AG04450 (cell line): ENCODE data around the gene ST6GALNAC3. TPM values are rescaled to one million over a fixed set of nuclear protein-coding genes. Genes with fewer than 3 reads are reported as not detected.

Experiments
- CTCF ChIA-PET: fragments of 300-600, 350-600 bp; formaldehyde crosslinking; extraction: SDS; loops from one replicate; lab custom pipeline; 2022; ENCODE audit warnings: antibody characterized with exemption, inconsistent platforms; lab: Charles Lee
- POLR2A ChIA-PET: fragments of 350-600 bp; formaldehyde crosslinking; extraction: SDS; loops from one replicate; lab custom pipeline; 2021; ENCODE audit warnings: antibody characterized with exemption, inconsistent platforms; lab: Yijun Ruan, JAX
- DNase-seq: peaks from one replicate; pipeline ENCODE4 v3.0.0-alpha.2; 2011; ENCODE audit warnings: low read depth, low spot score
- H3K27ac ChIP-seq: one replicate; pipeline ENCODE4 v1.5.1; 2012; ENCODE audit warnings: low read depth, low read length, control low read depth
- H3K27me3 ChIP-seq: one replicate; pipeline ENCODE4 v1.6.0; 2012; ENCODE audit warnings: low read length; ENCODE audit not compliant: control insufficient read depth, insufficient read depth
- H3K4me3 ChIP-seq: 2 replicates; pipeline ENCODE4 v1.5.1; 2011; ENCODE audit warnings: mild to moderate bottlenecking, low read depth, low read length, control low read depth
- H3K9me3 ChIP-seq: 2 replicates; pipeline ENCODE4 v1.5.1; 2012; ENCODE audit warnings: low read length; ENCODE audit not compliant: control insufficient read depth, insufficient read depth
- CTCF ChIP-seq: IDR thresholded peaks from 2 replicates; pipeline ENCODE4 v1.5.1; 2011; ENCODE audit warnings: low read depth, low read length, control low read depth, inconsistent platforms
- polyA plus RNA-seq: library from polyadenylated mRNA; depleted of rRNA; stranded (reverse); fragments of >200 nt; gene quantifications from 2 replicates; pipeline ENCODE4 v1.2.3, GENCODE V29; 2011

ST6GALNAC3 gene
- polyA plus RNA-seq, 1 experiment = 2.1 TPM

GRCh38 chr1:76287917-76288316 is 213.4 kb downstream of the ST6GALNAC3 start:
- Histone ChIP-seq H3K27ac (no peak overlapping the region), H3K9me3 (no peaks in the 10 kb centered on the region), H3K27me3 (no peaks in the 10 kb centered on the region), H3K4me3 (no peak overlapping the region)
- no peak for TF ChIP-seq CTCF
- no peak for DNase-seq
- ChIA-PET POLR2A (no interaction called here), CTCF (interaction anchor here (0.6 to 0.7 kb wide), 2 partner anchors 44 to 45 kb away, joined by 3 read pairs; no protein-coding TSS in a partner anchor)

- no peak overlapping the region for H3K27ac ChIP-seq
- ChIA-PET CTCF (interaction anchor here (0.7 kb wide), 1 partner anchor 43 kb away, joined by 3 read pairs; no protein-coding TSS in a partner anchor), POLR2A (no interaction called here)
- H3K27me3 ChIP-seq = no peaks in the 10 kb centered on the region
- no peak for DNase-seq
- H3K9me3 ChIP-seq = no peaks in the 10 kb centered on the region
- H3K4me3 ChIP-seq = no peak overlapping the region
- no peak for TF ChIP-seq CTCF
Observed at GRCh38 chr1:76288758-76289483, 214.4 kb downstream of the ST6GALNAC3 start.

GRCh38 chr1:76289692-76290091 is 215.1 kb downstream of the ST6GALNAC3 start:
- Histone ChIP-seq H3K4me3 (no peak overlapping the region), H3K27me3 (no peaks in the 10 kb centered on the region), H3K27ac (no peak overlapping the region), H3K9me3 (no peaks in the 10 kb centered on the region)
- TF ChIP-seq CTCF = no peak
- ChIA-PET CTCF (no interaction called here), POLR2A (no interaction called here)
- no peak for DNase-seq

- DNase-seq = no peak
- Histone ChIP-seq H3K27me3 (no peaks in the 10 kb centered on the region), H3K4me3 (no peak overlapping the region), H3K9me3 (no peaks in the 10 kb centered on the region), H3K27ac (no peak overlapping the region)
- ChIA-PET POLR2A (no interaction called here), CTCF (interaction anchor here (1.0 kb wide), 1 partner anchor 299 kb away, joined by 5 read pairs; no protein-coding TSS in a partner anchor)
- no peak for TF ChIP-seq CTCF
Observed at GRCh38 chr1:76290271-76290670, 215.7 kb downstream of the ST6GALNAC3 start.

- CTCF ChIA-PET = interaction anchor here (1.0 kb wide), 1 partner anchor 300 kb away, joined by 5 read pairs; no protein-coding TSS in a partner anchor
- POLR2A ChIA-PET = no interaction called here
- DNase-seq = no peak
Observed at GRCh38 chr1:76291191-76291590, 216.6 kb downstream of the ST6GALNAC3 start.

More at GRCh38 chr1:76291191-76291590, 216.6 kb downstream of the ST6GALNAC3 start:
- Histone ChIP-seq H3K27ac (no peak overlapping the region), H3K4me3 (no peak overlapping the region), H3K9me3 (no peaks in the 10 kb centered on the region), H3K27me3 (no peaks in the 10 kb centered on the region)
- TF ChIP-seq CTCF = no peak
